Measurements from ENCODE around the gene ZMIZ1.

Gene ZMIZ1

DNA sequence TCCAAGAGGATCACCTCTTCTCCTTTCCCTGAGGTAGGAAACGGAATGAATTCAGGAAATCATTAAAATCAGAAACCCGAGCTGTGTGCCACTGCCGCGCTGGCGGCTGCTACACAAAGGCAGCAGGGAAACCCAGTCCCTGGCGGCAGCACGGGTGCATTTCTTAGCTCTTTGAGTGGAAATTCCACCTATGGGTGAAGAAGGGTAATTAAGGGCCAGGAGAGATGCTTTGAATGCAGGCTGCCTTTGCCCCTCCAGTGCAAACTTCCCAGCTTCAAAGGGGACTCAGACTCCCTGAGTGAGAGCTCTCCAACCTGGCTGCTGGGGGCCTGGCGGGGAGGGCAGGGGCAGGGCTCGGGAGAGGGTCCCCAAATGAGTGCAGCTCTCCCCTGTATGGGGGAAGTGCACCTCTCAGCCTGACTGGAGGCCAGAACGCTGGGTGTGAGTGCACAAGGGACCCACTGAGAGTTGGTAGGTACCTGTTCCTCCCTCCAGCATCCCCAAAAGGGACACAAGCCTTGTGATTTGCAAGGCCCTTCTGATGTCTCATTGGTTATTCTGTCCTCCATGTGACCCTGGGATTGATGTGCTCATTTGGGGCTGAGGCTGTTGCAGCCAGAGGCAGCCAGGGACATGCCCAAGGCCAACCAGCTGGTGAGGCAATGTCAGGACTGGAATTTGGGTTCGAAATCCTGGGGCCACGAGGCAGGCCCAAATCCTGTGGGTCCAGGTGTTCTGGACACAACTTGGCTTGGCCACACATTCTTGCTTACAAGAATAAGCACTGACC lies 16.3 kb upstream of the ZMIZ1 start:
- no peak for DNase-seq

DNA sequence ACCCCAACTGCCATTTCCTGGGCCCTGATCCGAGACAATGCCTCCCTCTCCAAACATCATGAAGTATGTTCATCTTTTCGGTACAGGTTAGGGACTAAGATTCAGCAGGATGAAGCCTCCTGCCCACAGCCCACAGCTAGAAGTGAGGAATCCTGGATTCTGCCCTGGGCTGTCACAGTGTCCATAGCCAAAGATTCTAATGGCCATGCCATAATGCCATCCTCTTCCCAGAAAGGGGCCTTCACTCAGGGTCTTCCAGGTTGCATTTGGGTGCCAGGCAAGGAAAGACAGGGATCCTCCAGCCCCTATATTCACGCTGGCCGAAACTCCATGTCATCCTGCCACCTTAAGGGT lies 15.7 kb upstream of the ZMIZ1 start:
- no peak for DNase-seq

DNA sequence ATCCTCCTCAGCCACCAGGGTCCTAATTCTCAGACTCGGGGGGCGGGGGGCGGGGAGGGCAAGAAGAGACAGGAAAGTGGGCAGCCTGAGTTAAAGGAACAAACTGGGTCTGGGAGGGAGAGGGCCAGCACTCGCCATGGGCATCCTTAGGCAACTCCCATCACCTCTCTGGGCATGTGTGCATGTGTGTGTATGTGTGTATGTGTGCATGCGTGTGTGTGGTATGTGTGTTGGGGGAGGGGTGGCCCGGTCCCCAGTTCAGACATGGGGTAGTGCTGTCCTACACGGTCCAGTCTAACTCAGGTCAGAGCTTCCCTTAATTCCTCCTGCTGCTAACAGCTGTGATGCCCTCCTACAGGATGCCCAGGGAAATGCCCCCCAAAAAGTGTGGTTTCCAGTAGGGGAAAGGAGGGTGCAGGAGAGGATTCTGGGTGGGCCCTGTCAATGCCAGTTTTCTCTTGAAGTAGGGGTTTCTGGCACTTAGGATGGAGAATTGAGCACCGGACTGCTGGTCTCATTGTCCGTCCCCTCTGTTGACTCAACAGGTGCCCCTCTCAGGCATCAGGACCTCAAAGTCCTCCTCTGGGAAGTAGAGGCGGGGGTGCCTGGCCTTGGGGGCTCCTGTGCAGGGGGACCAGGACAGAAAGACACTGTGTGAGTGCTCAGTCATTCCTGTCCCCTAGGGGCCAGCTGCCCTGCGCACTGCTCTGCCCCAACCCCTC lies 15.1 kb upstream of the ZMIZ1 start:
- no peak for DNase-seq

DNA sequence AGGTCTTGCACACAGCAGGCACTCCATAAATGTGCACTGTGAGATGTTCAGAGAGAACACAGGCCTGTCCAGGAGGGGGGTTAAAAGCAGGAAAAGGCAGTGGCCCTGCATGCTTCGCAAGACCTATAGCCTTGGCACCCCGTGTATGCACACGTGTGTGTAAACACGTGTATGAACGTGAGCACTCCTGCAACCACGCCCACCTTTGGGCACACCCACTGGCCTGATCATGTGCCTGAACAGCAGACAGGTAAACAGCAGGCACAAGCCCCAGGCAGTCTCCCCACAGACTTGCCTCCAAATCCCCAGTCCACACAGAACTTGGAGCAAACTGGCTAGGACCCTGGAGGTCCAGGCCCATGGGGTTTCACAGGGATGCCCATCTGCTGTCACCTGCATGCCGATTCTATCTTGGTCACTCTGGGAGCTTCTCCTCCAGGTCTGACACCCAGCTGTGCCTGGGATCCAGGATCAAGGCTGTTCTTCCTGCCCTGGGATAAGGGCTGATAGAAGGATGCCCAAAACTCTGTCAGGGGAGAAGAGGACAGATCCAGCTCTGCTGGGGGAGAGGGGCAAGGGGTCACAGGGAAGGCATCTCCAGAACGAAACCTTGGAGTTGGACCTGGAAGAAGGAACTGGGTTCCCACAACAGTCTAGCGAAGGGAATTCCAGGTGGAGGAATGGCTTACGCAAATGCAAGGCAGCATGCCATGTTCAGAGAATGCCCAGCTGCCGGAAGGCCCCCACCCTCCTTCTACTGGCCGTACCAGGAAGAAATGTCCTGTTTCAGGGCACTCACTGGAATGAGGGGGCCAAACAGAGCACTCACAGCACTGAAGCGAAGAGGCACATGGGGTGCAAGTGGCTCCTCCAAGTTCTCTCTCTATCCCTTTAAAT lies 14.3 kb upstream of the ZMIZ1 start:
- DNase-seq, result no peak

DNA sequence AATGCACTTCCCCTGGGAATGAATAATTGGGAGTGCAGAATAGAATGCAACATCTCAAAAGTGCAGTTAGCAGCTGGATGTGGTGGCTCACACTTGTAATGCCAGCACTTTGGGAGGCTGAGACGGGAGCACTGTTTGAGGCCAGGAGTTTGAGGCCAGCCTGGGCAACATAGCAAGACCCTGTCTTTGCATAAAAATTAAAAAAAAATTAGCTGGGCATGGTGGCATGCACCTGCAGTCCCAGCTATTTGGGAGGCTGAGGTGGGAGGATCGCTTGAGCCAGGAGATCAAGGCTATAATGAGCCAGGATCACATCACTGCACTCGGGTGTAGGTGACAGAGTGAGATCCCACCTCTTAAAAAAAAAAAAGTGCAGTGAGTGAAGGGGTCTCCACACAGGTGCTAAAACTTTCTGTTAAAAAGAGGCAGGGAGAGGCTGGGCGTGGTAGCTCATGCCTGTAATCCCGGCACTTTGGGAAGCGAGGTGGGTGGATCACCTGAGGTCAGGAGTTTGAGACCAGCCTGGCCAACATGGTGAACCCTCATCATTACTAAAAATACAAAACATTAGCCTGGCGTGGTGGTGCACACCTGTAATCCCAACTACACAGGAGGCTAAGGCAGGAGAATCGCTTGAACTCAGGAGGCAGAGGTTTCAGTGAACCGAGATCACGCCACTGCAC lies 13.5 kb upstream of the ZMIZ1 start:
- no peak for DNase-seq

DNA sequence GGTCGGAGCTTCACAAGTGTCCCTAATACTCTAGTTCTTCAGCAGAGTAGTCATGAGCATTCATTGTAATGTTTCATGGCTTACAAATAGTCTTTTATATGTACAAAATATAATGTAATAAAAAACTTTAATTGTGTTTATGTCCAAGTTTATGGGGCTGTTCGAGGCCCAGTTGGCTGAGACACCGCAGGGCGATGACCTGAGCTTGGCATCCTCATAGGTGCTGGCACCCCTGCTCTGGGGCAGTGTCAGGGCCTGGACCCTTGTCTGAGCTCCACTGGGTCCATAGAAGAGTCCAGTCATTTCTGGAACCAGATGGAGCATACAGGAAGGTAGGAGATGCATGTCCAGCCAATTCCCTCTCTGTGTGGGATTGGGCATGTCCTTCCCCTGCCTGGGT lies 12.9 kb upstream of the ZMIZ1 start:
- DNase-seq, result no peak

DNA sequence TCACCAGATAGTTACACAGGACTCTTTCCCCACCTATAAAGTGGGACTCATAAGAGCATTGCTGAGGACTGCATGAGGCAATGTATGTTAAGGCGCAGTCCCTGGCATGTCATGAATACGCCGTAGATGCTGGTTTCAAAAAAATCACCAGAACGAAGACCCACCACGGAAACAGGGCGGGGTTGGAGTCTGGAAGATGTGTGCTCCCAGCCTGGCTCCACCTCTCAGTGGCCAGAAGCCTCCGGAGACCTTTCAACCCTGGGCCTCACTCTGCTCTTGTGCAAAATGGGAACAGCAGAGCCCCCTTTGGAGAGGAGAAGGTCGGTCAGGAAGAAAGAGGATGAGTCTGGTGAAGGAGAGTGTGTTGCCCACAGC lies 12.4 kb upstream of the ZMIZ1 start:
- no peak for DNase-seq

DNA sequence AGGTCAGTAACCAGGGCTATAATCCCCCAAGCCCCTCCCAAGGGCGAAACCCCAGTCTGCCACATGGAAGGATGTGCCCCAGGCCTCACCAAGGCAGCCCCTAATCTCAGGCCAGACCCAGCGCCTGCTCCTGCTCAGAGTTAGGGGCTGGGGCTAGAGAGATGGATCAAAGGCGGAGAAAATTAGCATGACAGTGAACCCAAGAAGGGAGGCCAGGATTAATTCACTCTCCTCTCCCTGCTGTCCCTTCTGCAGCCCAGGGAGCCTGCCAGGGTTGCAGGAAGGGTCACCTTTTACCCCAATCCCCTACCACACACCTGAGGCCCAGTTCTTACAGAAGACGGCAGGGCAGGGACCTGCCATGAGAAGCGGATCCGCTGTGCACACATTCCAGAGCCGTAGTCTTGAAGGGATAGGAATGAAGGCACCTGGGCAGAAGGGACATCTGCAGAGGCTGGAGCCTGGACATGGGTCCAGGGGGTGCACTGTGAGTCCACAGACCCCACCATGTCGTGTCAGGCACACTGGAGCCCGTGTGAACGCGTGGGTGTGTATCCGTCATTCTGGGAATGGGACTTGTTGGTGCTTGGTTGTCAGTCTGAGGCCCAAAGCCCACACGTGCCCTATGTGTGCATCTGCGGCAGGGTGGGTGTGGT lies 11.9 kb upstream of the ZMIZ1 start:
- DNase-seq, result no peak

DNA sequence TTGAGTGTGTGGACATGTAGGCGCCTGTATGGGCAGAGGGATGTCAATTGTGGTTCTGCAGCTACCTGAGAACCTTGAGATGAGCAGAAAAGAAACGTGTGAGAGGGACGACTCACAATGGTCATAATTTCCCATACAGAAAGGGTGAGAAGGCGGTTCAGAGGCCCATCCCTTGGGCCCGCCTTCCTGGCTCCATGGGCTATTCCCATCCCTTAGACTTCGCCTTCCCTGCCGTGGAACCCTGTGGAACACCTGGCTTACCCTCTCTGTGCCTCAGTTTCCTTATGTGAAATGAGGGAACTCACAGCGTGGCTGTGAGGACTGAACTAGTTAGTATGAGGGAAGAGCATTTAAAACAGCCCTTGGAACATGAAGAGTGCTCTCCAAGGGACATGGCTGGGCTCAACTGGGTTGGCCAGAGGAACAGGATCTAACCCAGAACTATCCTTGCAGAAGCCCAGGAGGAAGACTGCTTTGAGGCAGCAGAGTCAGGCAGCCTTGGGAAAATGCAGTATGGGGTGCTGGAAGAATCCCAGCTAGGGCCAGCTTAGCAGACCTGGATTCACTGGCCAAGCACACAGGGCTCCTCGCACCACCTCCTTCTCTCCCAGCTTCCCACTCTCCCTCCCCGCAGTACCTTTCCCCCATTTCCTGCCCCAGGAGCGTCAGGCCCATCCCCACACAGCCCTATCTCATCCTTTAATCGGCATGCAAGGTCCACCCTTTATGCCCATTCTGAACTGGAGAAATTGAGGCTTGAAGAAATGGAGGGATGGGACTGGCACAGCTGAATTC lies 11.1 kb upstream of the ZMIZ1 start:
- DNase-seq, result no peak

DNA sequence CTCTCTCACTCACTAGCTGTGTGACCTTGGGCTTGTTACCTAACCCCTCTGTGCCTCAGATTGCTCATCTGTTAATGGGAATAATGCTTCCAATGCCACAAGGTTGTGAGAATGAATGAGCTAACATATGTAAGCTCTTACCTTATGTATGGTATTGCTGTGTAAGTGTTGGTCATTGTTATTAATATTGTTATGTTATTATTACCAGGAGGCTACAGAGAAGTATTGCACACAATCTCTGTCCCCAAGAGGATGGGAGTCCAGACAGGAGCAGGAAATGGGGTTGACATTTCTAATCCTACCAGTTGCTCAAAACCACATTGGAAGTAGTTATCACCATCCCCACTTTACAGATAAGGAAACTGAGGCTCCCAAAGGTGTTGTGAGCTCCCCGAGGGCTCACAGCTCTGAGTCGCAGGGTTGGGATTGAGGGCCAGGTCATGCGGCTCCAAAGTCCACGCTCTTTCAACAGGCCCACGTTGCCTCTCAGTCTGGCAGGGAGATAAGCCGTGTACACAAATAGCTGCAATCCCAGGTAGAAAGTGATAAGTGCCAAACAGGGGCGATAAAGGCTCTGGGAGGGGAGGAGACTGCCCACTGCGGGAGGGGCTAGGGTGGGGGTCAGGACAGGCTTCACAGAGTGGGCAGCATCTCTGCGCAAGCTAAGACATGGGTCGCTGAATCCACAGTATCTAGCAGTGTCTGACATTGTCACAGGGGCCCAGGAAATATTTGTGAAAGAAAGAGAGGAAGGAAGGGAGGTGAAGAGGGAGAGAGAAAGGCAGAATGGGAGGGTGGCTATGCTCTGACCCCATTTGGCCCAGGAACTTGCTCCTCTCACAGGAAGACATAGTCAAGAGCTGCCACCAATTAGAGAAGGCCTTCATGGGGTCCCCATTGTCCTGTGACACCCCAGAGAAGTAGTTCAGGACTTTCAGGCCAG lies 9.6 kb upstream of the ZMIZ1 start:
- no peak for DNase-seq

DNA sequence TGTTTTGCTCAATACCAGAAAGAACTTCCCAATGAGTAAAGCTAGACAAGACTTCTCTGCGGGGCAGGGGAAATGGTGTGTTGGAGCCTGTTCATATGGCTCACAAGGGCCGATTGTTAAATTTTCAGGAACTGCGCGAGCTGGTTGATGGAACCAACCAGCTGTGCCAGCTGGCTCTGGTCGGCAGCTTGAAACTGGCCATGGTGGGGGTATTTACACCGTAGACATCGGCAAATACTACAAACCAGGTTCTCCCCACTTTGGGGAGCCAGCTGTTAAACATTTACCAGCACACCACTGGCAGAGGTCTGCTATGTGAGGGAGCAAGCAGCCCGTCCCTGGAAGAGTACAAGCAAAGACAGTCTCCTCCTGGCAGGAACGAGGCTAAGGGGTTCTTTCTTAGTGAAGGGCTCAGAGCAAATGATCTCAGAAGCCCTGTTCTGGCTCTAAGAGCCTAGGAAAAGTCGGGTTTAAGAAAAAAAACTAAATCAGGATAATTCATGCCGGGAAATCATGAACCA lies 8.8 kb upstream of the ZMIZ1 start:
- DNase-seq, result no peak

DNA sequence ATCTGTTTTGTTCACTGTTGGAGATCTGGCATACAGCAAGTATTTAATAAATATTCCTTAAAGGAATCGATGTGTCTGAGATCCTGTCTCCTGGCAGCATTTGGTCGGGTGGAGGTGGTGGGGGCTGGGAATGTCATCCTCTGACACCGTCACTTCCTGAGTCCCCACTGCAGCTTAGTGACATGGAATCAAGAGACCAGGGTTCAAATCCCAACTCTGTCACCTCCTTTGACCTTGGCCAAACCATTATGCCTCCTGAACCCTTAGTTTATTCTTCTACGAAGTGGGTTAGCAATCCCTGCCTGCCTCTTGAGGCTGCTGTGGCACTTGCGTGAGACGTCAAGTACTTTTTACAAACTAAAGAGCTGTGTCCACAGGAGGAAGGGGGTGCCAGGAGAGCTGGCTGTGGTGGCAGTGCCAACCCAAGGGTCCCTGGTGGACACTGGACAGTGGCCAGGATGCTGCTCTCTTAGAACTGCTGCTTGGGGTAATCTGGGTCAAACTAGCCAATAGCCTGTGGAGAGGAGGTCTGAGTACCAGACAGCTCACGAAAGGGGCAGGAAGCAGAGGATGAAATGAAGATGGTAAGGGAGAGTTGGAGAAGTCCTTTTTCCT lies 8.0 kb upstream of the ZMIZ1 start:
- DNase-seq, result no peak

DNA sequence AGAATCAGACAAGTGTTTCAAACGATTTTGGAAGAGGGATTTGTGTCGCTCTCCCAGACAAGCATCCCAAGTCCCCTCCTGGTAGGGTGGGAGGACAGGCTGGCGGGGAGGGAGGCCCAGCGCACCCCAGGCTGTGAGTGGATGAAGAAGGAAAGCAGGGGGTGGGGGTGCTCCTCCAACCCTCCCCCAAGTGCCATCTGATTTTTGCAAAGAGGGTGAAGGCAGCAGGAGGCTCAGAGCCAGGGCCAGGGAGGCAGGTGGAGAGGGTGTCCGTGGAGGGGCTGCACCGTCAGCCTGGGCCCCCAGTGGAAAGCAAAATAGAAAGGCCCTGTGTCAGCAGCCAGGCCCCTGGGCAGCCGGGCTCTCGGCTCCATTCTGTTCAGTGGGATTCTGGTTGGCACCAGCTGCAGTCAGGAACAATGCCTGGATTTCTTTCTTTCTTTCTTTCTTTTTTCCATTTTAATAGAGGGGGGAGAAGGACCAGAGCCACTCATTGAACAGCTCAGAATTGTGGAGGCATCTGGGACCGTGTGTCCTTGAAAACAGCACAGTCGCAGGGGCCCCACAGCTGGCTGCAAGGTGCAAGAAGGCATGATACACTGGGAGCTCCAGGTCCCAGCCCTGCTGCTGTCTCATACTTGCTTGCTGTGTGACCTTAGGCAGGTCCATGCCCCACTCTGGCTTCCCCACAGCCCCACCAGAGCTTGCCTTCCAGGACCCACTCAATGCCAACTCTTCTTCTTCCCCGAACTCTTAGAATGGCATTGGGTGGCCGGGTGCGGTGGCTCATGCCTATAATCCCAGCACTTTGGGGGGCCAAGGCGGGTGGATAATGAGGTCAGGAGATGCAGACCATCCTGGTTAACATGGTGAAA lies 7.1 kb upstream of the ZMIZ1 start:
- no peak for DNase-seq

DNA sequence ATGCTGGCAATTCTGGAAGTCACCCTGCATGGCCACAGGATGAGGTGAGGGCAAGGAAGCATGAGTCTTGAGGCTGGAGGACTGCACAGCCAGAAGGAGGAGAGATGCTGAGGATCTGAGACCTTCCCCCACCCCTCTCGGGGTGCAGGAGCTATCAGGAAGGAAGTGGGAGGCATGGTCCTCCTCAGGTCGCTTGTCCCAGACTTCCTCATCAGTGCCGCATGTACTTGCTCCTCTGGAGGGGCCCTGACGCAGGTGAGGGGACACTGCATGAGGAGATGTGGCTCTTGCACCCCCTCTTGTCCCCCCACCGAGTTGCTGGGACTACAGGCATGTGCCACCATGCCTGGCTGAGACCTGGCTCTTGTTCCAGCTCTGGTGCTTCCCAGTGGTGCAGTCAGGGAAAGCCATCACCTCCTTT lies 5.7 kb upstream of the ZMIZ1 start:
- no peak for DNase-seq

DNA sequence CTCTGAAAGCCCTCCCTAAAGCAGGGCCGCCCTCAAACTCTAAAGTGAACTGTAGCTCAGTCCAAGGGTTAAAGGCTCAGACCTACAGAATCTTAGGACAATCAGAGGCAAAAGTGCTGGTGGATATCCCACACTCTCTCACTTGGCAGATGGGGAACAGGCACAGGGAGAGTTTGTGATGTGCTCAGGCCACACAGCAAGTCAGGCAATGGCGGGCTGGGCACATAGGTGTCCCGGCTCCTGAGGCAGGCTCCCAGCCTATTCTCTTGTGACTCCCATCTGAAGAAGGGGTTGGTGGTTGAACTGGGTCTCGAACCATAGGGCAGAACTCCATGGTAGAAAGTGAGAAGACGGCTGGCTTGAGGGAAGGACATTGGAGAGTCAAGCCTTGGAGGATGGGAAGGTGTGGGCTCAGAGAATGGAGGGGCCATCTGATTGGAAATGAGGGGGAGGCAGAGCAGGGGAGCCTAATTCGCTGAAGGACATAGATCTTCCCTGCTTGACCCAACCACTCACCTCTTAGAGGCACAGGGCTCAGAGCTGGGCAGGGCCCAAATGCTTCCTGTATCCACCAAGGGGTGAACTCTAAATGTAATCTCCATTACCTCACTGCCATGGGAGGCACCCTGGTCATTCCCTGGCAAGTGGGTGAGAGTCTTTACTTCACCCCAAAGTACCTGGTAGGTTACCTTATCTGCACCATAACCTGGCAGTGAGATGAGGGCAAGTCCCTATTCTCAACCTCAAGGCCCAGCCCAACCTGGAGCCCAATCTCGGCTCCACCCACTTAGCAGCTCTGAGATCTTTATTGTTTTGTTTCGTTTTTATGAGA lies 4.9 kb upstream of the ZMIZ1 start:
- DNase-seq, result no peak

DNA sequence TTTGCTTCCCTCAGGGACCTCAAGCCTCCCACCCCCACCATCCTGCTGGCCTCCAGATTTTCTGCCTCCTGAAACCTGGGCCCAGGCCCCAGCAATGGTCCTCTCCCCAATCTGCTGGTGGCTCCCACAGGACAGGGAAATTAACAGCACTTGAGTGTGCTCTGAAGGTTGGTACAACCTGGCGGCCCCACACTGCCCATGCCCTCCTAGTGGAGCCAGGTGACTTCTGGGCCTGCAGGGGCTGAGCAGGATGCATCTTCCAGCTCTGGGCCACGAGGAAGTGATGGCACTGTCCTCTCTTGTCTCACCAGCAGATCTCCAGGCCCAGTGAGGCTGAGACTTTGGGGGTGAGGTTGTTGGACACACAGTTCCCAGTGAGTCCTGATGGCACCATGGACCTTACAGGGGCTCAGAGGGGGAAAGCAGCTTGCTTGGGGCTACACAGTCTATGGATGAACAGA lies 3.6 kb upstream of the ZMIZ1 start:
- DNase-seq, result no peak

DNA sequence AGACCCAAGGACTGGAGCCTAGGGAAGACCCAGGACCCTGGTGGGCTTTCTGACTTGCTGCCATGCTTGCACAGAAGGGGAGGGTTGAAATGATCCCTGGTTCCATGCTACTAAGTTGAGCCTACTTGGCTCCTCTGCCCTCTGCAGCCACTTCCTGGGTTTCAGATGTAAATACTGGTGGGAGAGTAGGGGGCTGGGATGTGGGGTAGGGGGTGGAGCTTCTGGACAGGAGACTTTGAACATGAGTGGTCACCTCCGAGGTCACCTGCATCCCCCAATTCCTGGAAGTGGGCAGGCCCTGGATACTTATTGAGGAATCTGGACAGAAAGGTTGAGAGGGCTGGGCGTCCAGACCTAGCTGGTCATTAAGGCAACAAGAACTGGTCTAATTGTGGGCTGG lies 2.9 kb upstream of the ZMIZ1 start:
- no peak for DNase-seq

All from activated CD4-positive, alpha-beta T cell treated with anti-CD3 and anti-CD28 coated beads for 1 hour (primary cell).